Activated naive CD8-positive, alpha-beta T cell treated with anti-CD3 and anti-CD28 coated beads, Interleukin-2, amount 50 U/mL, for 16 hours (primary cell): ENCODE measurements around the gene NDUFS8.
A peak's percentile ranks its signal among the peaks of the same experiment; 100 is the strongest.
"Not testable (repeated sequence)": the region's sequence is repeated elsewhere in the genome, so short reads cannot be mapped to it uniquely, and the experiment has no call there.

ENCODE experiments used
- DNase-seq: peaks from one replicate; pipeline ENCODE4 v3.0.0-alpha.2; 2020; ENCODE audit warnings: low read depth, low spot score

Gene NDUFS8

GRCh38 chr11:68030318-68031143, at the start of gene NDUFS8:
TSS of gene NDUFS8 (plus strand) at chr11:68030681. CDS start at chr11:68032152, 1,471 bp downstream.
- DNase-seq = peak; percentile 97

GRCh38 chr11:67981226-67981625, 49.3 kb upstream of the NDUFS8 start:
- DNase-seq = not testable (repeated sequence)

GRCh38 chr11:67982255-67982857, 48.1 kb upstream of the NDUFS8 start:
- DNase-seq = not testable (repeated sequence)

GRCh38 chr11:67983951-67984350, 46.5 kb upstream of the NDUFS8 start:
- no peak for DNase-seq

- not testable (repeated sequence) for DNase-seq
Measured at GRCh38 chr11:67985302-67985701, 45.2 kb upstream of the NDUFS8 start.

GRCh38 chr11:67990546-67991346, 39.7 kb upstream of the NDUFS8 start:
- not testable (repeated sequence) for DNase-seq

- DNase-seq = not testable (repeated sequence)
Measured at GRCh38 chr11:67991347-67992121, 38.9 kb upstream of the NDUFS8 start.

GRCh38 chr11:67993821-67994220, 36.7 kb upstream of the NDUFS8 start:
- not testable (repeated sequence) for DNase-seq

- not testable (repeated sequence) for DNase-seq
Measured at GRCh38 chr11:67994387-67994786, 36.1 kb upstream of the NDUFS8 start.

GRCh38 chr11:67995129-67995528, 35.4 kb upstream of the NDUFS8 start:
- DNase-seq = not testable (repeated sequence)

GRCh38 chr11:67995579-67995978, 34.9 kb upstream of the NDUFS8 start:
- DNase-seq = not testable (repeated sequence)

GRCh38 chr11:67996051-67996450, 34.4 kb upstream of the NDUFS8 start:
- no peak for DNase-seq

- DNase-seq = no peak
Measured at GRCh38 chr11:67996622-67997474, 33.6 kb upstream of the NDUFS8 start.

- DNase-seq = no peak
Measured at GRCh38 chr11:67997475-67997921, 33.0 kb upstream of the NDUFS8 start.

GRCh38 chr11:67998150-67999045, 32.1 kb upstream of the NDUFS8 start:
- no peak for DNase-seq

- no peak for DNase-seq
Measured at GRCh38 chr11:67999201-67999629, 31.3 kb upstream of the NDUFS8 start.

- no peak for DNase-seq
Measured at GRCh38 chr11:67999704-68000103, 30.8 kb upstream of the NDUFS8 start.

- no peak for DNase-seq
Measured at GRCh38 chr11:68002575-68002937, 27.9 kb upstream of the NDUFS8 start.
